ENCODE results near the gene DOCK7.

DNA sequence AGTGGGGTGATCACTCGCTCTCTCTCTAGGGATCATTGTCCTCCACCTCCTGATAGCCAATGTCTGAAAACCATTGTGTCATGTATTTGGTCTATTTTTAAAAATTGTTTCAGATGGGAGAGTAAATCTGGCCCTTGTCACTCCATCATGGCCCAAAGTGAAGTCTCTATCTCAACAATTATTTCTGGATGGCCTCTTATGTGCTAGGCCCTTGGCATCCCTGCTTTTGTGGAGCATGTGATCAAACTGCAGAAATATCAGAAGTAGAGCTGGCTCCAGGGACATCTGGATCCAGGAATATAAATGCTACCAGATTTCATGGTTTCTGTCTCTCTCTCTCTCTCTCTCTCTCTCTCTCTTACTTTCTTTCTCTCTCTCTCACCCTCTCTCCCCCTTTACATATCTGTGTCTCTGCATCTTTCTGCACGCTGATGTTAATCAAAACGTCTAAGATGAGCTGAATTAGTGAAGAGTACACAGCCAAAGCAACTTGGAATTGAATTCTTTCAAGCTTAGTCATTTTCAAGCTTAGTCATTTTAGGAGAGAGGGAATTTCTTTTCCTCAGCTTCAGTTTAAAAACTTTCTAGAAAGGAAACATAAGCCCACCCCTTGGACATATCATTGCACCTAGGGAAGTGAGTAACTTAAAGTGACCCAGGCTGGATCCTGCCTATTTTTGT, 47.4 kb upstream of the DOCK7 start:
- TF ChIP-seq POLR2A (IDR thresholded peaks at IDR 0.05) = no peak
- TF ChIP-seq, protein P1, sequence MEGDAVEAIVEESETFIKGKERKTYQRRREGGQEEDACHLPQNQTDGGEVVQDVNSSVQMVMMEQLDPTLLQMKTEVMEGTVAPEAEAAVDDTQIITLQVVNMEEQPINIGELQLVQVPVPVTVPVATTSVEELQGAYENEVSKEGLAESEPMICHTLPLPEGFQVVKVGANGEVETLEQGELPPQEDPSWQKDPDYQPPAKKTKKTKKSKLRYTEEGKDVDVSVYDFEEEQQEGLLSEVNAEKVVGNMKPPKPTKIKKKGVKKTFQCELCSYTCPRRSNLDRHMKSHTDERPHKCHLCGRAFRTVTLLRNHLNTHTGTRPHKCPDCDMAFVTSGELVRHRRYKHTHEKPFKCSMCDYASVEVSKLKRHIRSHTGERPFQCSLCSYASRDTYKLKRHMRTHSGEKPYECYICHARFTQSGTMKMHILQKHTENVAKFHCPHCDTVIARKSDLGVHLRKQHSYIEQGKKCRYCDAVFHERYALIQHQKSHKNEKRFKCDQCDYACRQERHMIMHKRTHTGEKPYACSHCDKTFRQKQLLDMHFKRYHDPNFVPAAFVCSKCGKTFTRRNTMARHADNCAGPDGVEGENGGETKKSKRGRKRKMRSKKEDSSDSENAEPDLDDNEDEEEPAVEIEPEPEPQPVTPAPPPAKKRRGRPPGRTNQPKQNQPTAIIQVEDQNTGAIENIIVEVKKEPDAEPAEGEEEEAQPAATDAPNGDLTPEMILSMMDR (IDR thresholded peaks at IDR 0.05) = no peak

Measured in esophagus squamous epithelium (tissue), 4 donors.